Measurements from ENCODE around the gene TMEM181. TPM values are rescaled to one million over a fixed set of nuclear protein-coding genes. Genes with fewer than 3 reads are reported as not detected.

The TMEM181 gene
- total RNA-seq, 2 experiments from 2014 or later: 8.3 to 9.9 TPM

DNA sequence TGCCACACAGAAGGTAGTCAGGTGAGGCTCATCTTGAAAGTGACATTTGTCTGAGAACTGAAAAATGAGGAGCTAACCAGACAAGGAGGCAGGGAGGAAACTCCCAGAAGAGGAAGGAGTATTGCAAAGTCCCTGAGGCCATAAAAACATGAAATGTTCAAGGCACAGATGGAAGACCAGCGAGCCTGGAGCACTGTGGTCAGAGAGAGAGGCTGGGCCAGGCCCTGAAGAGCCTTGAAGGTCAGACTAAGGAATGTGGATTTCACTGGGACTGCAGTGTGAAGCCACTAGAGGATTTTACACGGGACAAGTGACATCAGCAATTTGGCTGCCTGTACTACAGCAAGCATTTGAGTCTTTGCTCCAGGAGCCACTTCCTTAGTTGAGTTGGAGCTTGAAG lies 21.1 kb upstream of the TMEM181 start:
- H3K4me3 Mint-ChIP-seq: no peak overlapping the region

DNA sequence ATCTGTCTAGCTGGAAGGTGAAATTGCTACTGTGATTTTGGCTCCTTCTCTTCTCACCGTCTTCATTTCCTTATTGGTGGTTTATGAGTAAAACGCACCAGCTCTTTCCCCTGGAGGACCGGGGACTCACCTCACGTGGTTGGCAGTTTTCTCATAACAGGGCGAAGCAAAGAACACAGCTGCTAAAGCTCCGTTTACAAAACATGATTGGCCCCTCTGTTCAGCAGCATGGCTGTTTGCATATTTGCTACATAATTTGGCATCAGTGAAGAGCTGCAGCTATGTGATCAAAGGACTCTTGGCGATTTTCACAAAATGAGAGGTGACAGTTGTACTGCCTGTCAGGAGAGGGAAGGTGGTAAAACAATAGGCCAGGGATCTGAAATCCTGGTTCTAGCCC lies 20.5 kb upstream of the TMEM181 start:
- intact Hi-C loops (cut with DNase I, micrococcal nuclease): no loop called here
- POLR2A ChIA-PET: interaction anchor here (0.6 kb wide), 1 partner anchor 454 kb away, joined by 3 read pairs; no protein-coding TSS in a partner anchor
- no peaks in the 10 kb centered on the region for H3K9me3 Mint-ChIP-seq (ENCODE audit: low read depth)

More for the DNA sequence above, 21.1 kb upstream of the TMEM181 start:
- Mint-ChIP-seq H3K27ac (no peak overlapping the region), H3K36me3 (ENCODE audit: low read depth) (no peaks in the 10 kb centered on the region), H3K9me3 (ENCODE audit: low read depth) (no peaks in the 10 kb centered on the region), H3K4me1 (no peaks in the 10 kb centered on the region), H3K27me3 (peaks cover 37% of the 10 kb centered on the region)
- ChIA-PET POLR2A (interaction anchor here (0.6 kb wide), 1 partner anchor 453 kb away, joined by 3 read pairs; no protein-coding TSS in a partner anchor), CTCF (no interaction called here)
- ATAC-seq (no peak), DNase-seq (no peak)
- intact Hi-C loops (cut with DNase I, micrococcal nuclease): no loop called here

DNA sequence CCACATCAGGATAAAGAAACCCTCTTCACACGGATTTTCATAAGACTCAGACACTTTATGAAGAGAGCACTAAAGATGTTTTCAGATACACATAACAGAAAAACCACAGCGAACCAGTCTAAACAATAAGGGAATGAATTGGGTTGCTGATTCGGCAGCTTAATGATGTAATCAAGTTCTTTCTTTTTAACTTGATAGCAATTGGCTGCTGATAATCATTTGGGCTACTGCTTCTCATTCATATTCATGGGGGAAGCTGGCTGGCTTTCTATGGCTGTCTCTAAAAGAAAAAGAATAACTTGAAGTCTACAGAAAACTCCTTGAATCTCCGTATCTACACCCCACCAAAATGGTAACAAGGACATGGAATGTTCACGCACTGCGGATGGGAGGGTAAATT lies 20.0 kb upstream of the TMEM181 start:
- ChIA-PET CTCF (interaction anchor here (0.5 to 1.3 kb wide), 4 partner anchors 14 to 502 kb away, joined by 3 to 4 read pairs (median 3); no protein-coding TSS in a partner anchor), POLR2A (no interaction called here)
- intact Hi-C loops (cut with DNase I, micrococcal nuclease): no loop called here
- no peak overlapping the region for H3K27ac Mint-ChIP-seq
- peaks cover 35% of the 10 kb centered on the region for H3K27me3 Mint-ChIP-seq
- H3K4me1 Mint-ChIP-seq: no peaks in the 10 kb centered on the region
- H3K4me3 Mint-ChIP-seq: no peak overlapping the region
- ATAC-seq: no peak
- no peaks in the 10 kb centered on the region for H3K36me3 Mint-ChIP-seq (ENCODE audit: low read depth)
- no peak for DNase-seq
- no peaks in the 10 kb centered on the region for H3K9me3 Mint-ChIP-seq (ENCODE audit: low read depth)

More for the DNA sequence above, 20.5 kb upstream of the TMEM181 start:
- no peak overlapping the region for H3K27ac Mint-ChIP-seq
- H3K36me3 Mint-ChIP-seq (ENCODE audit: low read depth): no peaks in the 10 kb centered on the region
- DNase-seq (no peak), ATAC-seq (no peak)
- no peak overlapping the region for H3K4me3 Mint-ChIP-seq
- CTCF ChIA-PET: no interaction called here
- no peaks in the 10 kb centered on the region for H3K4me1 Mint-ChIP-seq
- peaks cover 37% of the 10 kb centered on the region for H3K27me3 Mint-ChIP-seq

DNA sequence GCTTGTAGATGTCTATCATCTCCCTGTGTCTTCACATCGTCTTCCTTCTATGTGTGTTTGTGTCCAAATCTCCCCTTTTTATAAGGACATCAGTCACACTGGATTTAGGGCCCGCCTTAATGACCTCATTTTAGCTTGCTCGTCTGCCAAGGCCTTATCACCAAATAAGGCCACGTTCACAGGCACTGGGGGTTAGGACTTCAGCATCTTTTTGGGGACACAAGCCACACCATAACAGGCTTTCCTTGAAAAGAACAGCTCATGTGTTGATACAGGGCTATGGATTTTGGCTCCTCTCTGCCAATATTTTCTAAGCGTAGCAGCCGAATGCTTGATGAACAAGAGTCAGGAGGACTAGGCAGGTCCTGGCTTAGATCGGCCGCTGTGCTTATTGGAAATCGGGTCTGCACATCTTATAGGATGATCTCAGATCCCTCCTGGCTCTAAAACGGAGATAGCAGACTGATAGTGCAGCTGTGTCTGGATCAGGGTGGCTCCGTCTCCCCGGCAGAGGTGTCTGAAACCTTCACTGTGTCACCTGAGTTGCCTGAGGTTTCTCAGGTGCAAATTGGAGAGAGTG lies 16.2 kb upstream of the TMEM181 start:
- CTCF ChIA-PET: no interaction called here
- Mint-ChIP-seq H3K27ac (no peak overlapping the region), H3K9me3 (ENCODE audit: low read depth) (no peaks in the 10 kb centered on the region), H3K36me3 (ENCODE audit: low read depth) (no peaks in the 10 kb centered on the region), H3K4me1 (no peaks in the 10 kb centered on the region), H3K4me3 (no peak overlapping the region), H3K27me3 (peaks cover 22% of the 10 kb centered on the region)
- POLR2A ChIA-PET: interaction anchor here (0.6 kb wide), 1 partner anchor 26 kb away, joined by 7 read pairs; no protein-coding TSS in a partner anchor
- DNase-seq: no peak
- ATAC-seq: no peak
- intact Hi-C loops (cut with DNase I, micrococcal nuclease): no loop called here

DNA sequence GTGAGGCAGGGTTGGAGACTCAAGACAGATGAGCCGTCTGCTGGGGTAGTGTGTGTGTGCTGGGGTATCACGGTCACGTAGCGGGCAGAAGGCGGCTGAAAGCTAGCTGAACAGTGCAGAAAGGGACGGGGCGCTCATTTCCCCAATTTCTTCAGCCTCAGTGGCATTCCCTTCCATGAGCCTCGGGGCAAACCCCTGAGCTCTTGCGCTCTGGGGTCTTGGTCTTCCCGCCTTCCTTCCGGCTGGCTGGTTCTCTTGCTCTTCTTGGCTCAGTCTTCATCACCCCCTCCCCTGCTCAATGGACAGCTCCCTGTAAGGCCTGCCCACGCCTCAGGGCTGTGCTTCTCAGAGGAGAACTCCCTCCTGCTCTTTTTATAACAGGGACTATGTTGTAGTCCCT lies 15.5 kb upstream of the TMEM181 start:
- Mint-ChIP-seq H3K27me3 (peaks cover 17% of the 10 kb centered on the region), H3K4me1 (no peaks in the 10 kb centered on the region), H3K9me3 (ENCODE audit: low read depth) (no peaks in the 10 kb centered on the region), H3K36me3 (ENCODE audit: low read depth) (no peaks in the 10 kb centered on the region), H3K27ac (no peak overlapping the region), H3K4me3 (no peak overlapping the region)
- intact Hi-C loops (cut with DNase I, micrococcal nuclease): no loop called here
- no peak for DNase-seq
- ATAC-seq: no peak
- CTCF ChIA-PET: no interaction called here
- POLR2A ChIA-PET: no interaction called here

DNA sequence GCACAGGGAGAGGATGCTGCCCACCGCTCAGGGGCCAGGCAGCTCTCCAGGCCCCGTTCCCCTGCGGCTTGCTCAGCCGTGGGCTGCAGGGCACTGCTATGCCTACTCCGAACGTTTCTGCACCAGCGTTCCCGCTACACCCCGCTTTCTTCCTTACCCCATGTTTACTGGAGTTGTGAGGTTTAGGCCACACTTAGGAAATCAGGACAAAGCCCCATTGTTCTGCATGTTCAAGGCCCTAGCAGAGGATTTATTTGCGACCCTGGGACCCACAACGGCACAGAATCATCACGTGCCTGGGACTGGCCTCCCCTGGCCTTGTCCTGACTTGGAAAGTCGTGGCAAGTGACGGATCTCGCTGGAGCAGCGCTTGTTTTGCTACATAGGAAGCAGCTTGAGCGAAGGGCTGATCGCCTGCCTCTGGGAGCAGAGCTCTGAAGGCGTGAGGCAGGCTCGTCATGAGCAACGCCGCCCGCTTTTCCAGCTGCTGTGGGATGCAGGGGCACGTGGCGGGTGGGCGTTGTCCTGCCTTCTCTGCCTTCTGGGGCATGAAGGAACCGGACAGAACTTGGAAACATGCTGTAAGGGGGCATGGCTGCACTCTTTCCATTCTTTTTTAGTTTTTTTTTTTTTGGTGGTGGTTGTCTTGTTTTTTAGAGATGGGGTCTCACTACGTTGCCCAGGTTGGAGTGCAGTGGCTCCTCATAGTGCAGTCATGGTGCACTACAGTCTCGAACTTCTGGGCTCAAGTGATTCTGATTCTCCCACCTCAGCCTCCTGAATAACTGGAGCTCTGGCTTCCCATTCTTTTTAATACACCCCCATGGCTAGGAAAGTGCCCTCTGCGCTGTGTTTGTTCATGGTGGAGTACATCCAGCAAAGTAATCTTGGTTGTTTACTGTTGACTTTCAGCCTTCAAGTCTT lies 14.6 kb upstream of the TMEM181 start:
- DNase-seq (no peak), ATAC-seq (no peak)
- no peaks in the 10 kb centered on the region for H3K36me3 Mint-ChIP-seq (ENCODE audit: low read depth)
- ChIA-PET POLR2A (interaction anchor here (0.6 kb wide), 1 partner anchor 37 kb away, joined by 5 read pairs; no protein-coding TSS in a partner anchor), CTCF (interaction anchor here (0.5 kb wide), 1 partner anchor 95 kb away, joined by 4 read pairs; no protein-coding TSS in a partner anchor)
- no peak overlapping the region for H3K27ac Mint-ChIP-seq
- intact Hi-C loops (cut with DNase I, micrococcal nuclease): no loop called here
- H3K27me3 Mint-ChIP-seq: peaks cover 11% of the 10 kb centered on the region
- no peaks in the 10 kb centered on the region for H3K4me1 Mint-ChIP-seq
- H3K4me3 Mint-ChIP-seq: no peak overlapping the region
- H3K9me3 Mint-ChIP-seq (ENCODE audit: low read depth): no peaks in the 10 kb centered on the region

DNA sequence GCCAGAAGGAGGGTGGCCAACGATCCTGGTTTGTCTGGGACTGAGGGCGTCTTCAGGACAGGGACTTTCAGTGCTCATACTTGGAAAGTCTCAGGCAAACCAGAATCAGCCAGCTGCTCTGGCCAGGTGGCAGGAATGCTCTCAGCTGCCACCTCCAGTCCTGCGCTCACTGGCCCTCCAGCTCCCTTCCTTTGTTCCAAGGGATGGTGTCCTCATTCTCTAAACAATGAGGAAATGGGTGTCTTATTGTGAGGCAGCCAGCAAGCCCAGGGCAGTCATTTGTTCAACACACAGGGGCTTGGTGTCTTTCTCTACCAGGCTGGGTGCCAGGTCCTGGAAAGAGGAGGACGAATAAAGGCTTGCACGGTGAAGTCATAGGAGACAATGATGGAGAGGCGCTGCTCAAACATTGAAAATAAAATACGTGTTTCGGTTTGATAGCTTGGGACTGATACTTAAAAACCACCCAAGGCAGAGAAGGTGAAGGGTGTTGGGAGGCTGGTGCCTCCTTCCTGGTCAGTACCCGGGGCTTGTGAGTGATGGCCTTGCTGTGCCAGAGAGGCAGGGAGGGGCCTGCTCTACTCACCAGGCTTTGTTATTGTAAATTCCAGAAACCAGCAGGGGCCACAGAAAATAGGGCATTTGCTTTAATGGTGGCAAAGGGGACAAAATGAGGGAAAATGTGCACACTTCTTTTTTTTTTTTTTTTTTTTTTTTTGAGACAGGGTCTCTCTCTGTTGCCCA lies 11.3 kb upstream of the TMEM181 start:
- H3K9me3 Mint-ChIP-seq (ENCODE audit: low read depth): no peaks in the 10 kb centered on the region
- no peaks in the 10 kb centered on the region for H3K36me3 Mint-ChIP-seq (ENCODE audit: low read depth)
- H3K4me3 Mint-ChIP-seq: no peak overlapping the region
- H3K27ac Mint-ChIP-seq: no peak overlapping the region
- peaks cover 4% of the 10 kb centered on the region for H3K27me3 Mint-ChIP-seq
- intact Hi-C loops (cut with DNase I, micrococcal nuclease): no loop called here
- CTCF ChIA-PET: no interaction called here
- POLR2A ChIA-PET: no interaction called here
- H3K4me1 Mint-ChIP-seq: peaks cover 3% of the 10 kb centered on the region
- ATAC-seq: no peak
- no peak for DNase-seq

DNA sequence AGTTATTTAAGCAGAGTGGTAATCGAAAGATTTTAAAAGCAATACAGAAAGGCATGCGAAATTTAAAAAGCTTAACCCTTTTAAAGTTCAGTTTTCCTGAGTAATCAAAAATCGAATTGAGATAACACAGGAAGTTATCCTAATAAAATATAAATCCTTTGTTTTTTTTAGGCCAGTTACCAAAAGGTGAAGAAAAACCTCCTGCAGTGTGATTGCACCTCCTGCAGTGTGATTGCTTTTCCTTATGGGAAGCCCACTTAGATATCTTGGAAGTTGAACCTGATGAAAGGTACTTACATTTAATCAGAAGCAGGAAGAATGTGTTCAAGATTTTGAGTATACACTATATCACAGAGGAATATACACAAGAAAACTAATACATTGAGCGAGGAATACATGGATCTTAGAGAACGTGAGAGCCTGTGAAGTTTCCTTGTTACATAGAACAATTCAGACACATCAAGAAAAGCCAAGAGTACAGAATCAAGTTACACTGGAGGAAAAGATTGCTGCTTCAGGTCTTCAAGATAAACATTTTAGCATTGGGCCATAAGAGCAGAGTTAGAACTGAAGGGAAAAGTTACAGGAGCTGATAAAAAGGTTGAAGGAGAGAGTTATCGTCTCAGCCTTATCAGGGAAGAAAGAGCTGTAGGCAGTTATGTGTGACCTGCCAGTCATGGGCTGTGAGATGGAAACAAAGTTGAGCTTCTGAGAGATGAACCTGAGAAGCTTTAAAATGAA lies 7.7 kb upstream of the TMEM181 start:
- POLR2A ChIA-PET: no interaction called here
- intact Hi-C loops (cut with DNase I, micrococcal nuclease): no loop called here

DNA sequence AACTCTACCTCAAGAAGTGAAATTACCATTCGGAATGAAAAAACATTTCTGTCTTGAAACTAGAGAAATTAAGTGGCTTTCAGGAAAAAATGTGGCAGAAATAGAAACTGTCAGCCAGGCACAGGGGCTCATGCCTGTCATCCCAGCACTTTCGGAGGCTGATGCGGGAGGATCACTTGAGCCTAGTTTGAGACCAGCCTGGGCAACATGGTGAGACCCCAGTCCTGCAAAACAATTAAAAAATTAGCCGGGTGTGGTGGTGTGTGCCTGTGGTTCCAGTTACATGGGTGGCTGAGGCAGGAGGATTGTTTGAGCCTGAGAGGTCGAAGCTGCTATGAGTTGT lies 7.1 kb upstream of the TMEM181 start:
- H3K4me3 Mint-ChIP-seq: no peak overlapping the region
- H3K27me3 Mint-ChIP-seq: peaks cover 1% of the 10 kb centered on the region
- no peaks in the 10 kb centered on the region for H3K36me3 Mint-ChIP-seq (ENCODE audit: low read depth)
- ATAC-seq: no peak
- intact Hi-C loops (cut with DNase I, micrococcal nuclease): no loop called here
- CTCF ChIA-PET: interaction anchor here (0.9 to 1.5 kb wide), 4 partner anchors 10 to 294 kb away, joined by 3 to 5 read pairs (median 4); no protein-coding TSS in a partner anchor
- DNase-seq: no peak
- H3K27ac Mint-ChIP-seq: no peak overlapping the region
- POLR2A ChIA-PET: no interaction called here
- no peaks in the 10 kb centered on the region for H3K9me3 Mint-ChIP-seq (ENCODE audit: low read depth)
- H3K4me1 Mint-ChIP-seq: peaks cover 3% of the 10 kb centered on the region

More for the DNA sequence above, 7.7 kb upstream of the TMEM181 start:
- H3K36me3 Mint-ChIP-seq (ENCODE audit: low read depth): no peaks in the 10 kb centered on the region
- H3K4me1 Mint-ChIP-seq: peaks cover 3% of the 10 kb centered on the region
- DNase-seq: no peak
- no peaks in the 10 kb centered on the region for H3K9me3 Mint-ChIP-seq (ENCODE audit: low read depth)
- H3K27ac Mint-ChIP-seq: no peak overlapping the region
- no peak overlapping the region for H3K4me3 Mint-ChIP-seq
- peaks cover 1% of the 10 kb centered on the region for H3K27me3 Mint-ChIP-seq
- no peak for ATAC-seq
- CTCF ChIA-PET: interaction anchor here (0.7 to 1.5 kb wide), 5 partner anchors 10 to 293 kb away, joined by 3 to 5 read pairs (median 3); no protein-coding TSS in a partner anchor

DNA sequence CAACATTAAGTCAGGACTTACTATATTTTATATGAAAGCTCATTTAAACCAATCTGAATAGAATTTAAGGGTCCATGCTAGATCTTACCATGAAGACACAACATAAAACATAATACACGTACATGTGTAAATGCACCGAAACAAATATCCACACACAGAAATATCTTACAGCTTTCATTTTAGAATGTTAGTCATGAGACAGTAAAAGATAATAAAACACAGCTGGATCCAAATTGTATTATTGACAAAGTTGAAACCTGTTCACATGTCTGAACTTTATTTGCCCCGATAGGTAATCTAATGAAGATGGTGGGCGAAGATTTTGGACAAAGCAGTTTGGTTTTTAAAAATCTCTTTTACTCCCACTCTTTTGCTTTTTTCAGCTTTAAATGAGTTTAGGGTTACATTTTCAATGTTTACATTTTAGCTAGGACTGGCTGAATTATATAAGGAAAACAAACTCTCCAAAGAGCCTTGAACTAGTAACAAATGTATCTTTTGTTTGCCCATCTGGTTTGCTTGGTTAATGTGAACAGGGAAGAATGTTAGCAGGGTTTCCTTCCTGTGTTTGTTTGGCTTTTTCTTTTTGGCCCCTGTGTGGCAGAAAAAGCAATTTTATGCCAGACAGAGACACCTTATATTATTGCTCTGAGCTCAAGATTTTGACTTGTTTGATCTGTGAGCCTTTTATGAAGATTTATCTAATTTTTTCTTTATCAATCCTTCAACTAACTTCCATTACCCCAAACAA lies 5.1 kb upstream of the TMEM181 start:
- POLR2A ChIA-PET: no interaction called here
- H3K9me3 Mint-ChIP-seq (ENCODE audit: low read depth): no peaks in the 10 kb centered on the region
- DNase-seq (no peak), ATAC-seq (no peak)
- CTCF ChIA-PET: interaction anchor here (1.3 kb wide), 1 partner anchor 14 kb away, joined by 3 read pairs; no protein-coding TSS in a partner anchor
- no peak overlapping the region for H3K4me3 Mint-ChIP-seq
- H3K27ac Mint-ChIP-seq: no peak overlapping the region
- H3K4me1 Mint-ChIP-seq: peaks cover 9% of the 10 kb centered on the region
- no peaks in the 10 kb centered on the region for H3K36me3 Mint-ChIP-seq (ENCODE audit: low read depth)
- intact Hi-C loops (cut with DNase I, micrococcal nuclease): no loop called here
- no peaks in the 10 kb centered on the region for H3K27me3 Mint-ChIP-seq
